Measurements from ENCODE around the gene CDSN.
A peak's percentile ranks its signal among the peaks of the same experiment; 100 is the strongest.

Gene CDSN

GRCh38 chr6:31116661-31117385, 3.4 kb downstream of the CDSN start:
- DNase-seq (ENCODE audit: low spot score), result peak; percentile 46

GRCh38 chr6:31115941-31116560, 4.2 kb downstream of the CDSN start:
- no peak for DNase-seq (ENCODE audit: low spot score)

- DNase-seq (ENCODE audit: low spot score), result peak; percentile 49
Observed at GRCh38 chr6:31114970-31115849, 5.0 kb downstream of the CDSN start.

- DNase-seq (ENCODE audit: low spot score), result peak; percentile 95
Observed at GRCh38 chr6:31114541-31114878, 5.7 kb downstream of the CDSN start, which contains the start of gene PSORS1C1. TSS of gene PSORS1C1 (plus strand) at chr6:31114800. CDS start at chr6:31129633, 14,833 bp downstream.

GRCh38 chr6:31113861-31114540, 6.2 kb downstream of the CDSN start:
- peak; percentile 32 for DNase-seq (ENCODE audit: low spot score)

GRCh38 chr6:31112478-31112877, 7.8 kb downstream of the CDSN start, which contains the start of gene C6orf15:
TSS of gene C6orf15 (minus strand) at chr6:31112575. CDS start at chr6:31112555, 20 bp downstream.
- DNase-seq (ENCODE audit: low spot score), result no peak

GRCh38 chr6:31111712-31112111, 8.5 kb downstream of the CDSN start:
- DNase-seq (ENCODE audit: low spot score), result no peak

- no peak for DNase-seq (ENCODE audit: low spot score)
Observed at GRCh38 chr6:31110825-31111582, 9.2 kb downstream of the CDSN start.

- no peak for DNase-seq (ENCODE audit: low spot score)
Observed at GRCh38 chr6:31107052-31107451, 13.2 kb downstream of the CDSN start.

- DNase-seq (ENCODE audit: low spot score), result no peak
Observed at GRCh38 chr6:31103136-31103535, 17.1 kb downstream of the CDSN start.

- no peak for DNase-seq (ENCODE audit: low spot score)
Observed at GRCh38 chr6:31098449-31098938, 21.8 kb downstream of the CDSN start.

- no peak for DNase-seq (ENCODE audit: low spot score)
Observed at GRCh38 chr6:31096656-31097055, 23.6 kb downstream of the CDSN start.

GRCh38 chr6:31096215-31096614, 24.0 kb downstream of the CDSN start:
- DNase-seq (ENCODE audit: low spot score), result no peak

- DNase-seq (ENCODE audit: low spot score), result no peak
Observed at GRCh38 chr6:31094389-31094881, 25.8 kb downstream of the CDSN start.

GRCh38 chr6:31092769-31093505, 27.3 kb downstream of the CDSN start:
- DNase-seq (ENCODE audit: low spot score), result no peak

- DNase-seq (ENCODE audit: low spot score), result no peak
Observed at GRCh38 chr6:31092238-31092637, 28.0 kb downstream of the CDSN start.

GRCh38 chr6:31091680-31092079, 28.6 kb downstream of the CDSN start:
- no peak for DNase-seq (ENCODE audit: low spot score)

GRCh38 chr6:31090973-31091364, 29.3 kb downstream of the CDSN start:
- DNase-seq (ENCODE audit: low spot score), result no peak

- DNase-seq (ENCODE audit: low spot score), result no peak
Observed at GRCh38 chr6:31090275-31090972, 29.8 kb downstream of the CDSN start.
